Gastrocnemius medialis (tissue), 4 donors: Measurements from ENCODE around the gene CCN5.

Source experiments
- CTCF ChIP-seq, 5 experiments: fragments of 450-650 bp in 3 of 5; fragments of 200-600 bp in 2 of 5; sonication (generic) in 2 of 5; IDR thresholded peaks in 4 of 5; conservative IDR thresholded peaks in 1 of 5; 1 replicate in 4 of 5; 2 replicates in 1 of 5; pipeline ENCODE4 v1.5.1; 2016 to 2019; ENCODE audit warnings: antibody characterized with exemption in 5 of 5, mild to moderate bottlenecking in 3 of 5, moderate library complexity in 3 of 5
- POLR2A ChIP-seq, 2 donors: fragments of 450-650 bp; IDR thresholded peaks; one replicate each; pipeline ENCODE4 v1.6.1; 2017; ENCODE audit warnings: antibody characterized with exemption in 2 of 2, mild to moderate bottlenecking in 2 of 2, moderate library complexity in 2 of 2

DNA sequence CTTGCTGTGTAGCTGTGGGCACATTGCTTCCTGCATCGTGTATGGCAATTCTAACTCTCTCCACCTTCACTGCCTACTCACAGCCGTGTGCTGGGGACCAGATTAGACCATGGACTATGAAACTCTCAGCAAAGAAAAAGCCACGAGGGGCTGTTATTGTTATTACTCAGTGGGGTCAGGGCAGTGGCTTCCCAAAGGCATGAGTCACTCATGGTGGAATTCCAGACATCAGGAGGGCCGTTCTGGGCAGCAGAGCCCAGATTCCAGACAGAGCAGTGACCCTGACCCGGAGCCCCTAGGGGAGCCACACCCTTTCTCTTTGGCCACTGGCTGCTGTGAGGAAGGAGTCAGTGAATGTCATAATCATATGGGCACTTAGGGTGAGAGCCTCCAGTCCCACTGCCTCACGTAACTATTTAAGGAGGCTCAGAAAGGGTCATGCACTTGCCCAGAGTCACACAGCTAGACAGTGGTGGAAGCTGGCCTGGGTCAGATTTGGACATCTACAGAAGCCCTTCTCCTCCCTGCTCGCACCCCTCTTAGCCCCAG is 22.2 kb upstream of the CCN5 start:
- TF ChIP-seq CTCF (IDR thresholded peaks at IDR 0.05 in 4 of 5, conservative IDR thresholded peaks at IDR 0.05 in 1 of 5) (no peak), POLR2A (IDR thresholded peaks at IDR 0.05) (peak in 1 of 2 donors; percentile 18)
